ENCODE results near the gene RBM15. TPM values are rescaled to one million over a fixed set of nuclear protein-coding genes. Genes with fewer than 3 reads are reported as not detected.

The RBM15 gene
- total and polyA plus RNA-seq, 2 of the 4 experiments (the other 2 are of a cell fraction), result 6.3 to 31.7 TPM

GRCh38 chr1:110321045-110321444 lies 18.1 kb upstream of the RBM15 start:
- no peak overlapping the region for H4K5ac ChIP-seq (ENCODE audit: low read depth, low read length)
- BruUV-seq (replicated peaks), result no TSS peak
- no peak overlapping the region for H3K4me2 ChIP-seq (ENCODE audit: low read depth, low read length)
- H3K9ac ChIP-seq (ENCODE audit: low read depth, low read length), result no peak overlapping the region
- H2BK15ac ChIP-seq (ENCODE audit: low read depth, low read length), result no peak overlapping the region
- intact Hi-C loops (cut with micrococcal nuclease), result no loop called here
- no peak overlapping the region for H3K4me3 ChIP-seq (ENCODE audit: insufficient read depth, low read depth, low read length)
- no peak overlapping the region for H3K56ac ChIP-seq (ENCODE audit: extremely low read depth, insufficient read depth, low read length)
- no peak for TF ChIP-seq FOS (IDR thresholded peaks at IDR 0.05; ENCODE audit: low read depth, low read length)
- no peak for TF ChIP-seq BHLHE40 (IDR thresholded peaks at IDR 0.05; ENCODE audit: low read depth, low read length)
- no peak for TF ChIP-seq RAD21 (IDR thresholded peaks at IDR 0.05; ENCODE audit: low read length)
- TF ChIP-seq, protein P1, sequence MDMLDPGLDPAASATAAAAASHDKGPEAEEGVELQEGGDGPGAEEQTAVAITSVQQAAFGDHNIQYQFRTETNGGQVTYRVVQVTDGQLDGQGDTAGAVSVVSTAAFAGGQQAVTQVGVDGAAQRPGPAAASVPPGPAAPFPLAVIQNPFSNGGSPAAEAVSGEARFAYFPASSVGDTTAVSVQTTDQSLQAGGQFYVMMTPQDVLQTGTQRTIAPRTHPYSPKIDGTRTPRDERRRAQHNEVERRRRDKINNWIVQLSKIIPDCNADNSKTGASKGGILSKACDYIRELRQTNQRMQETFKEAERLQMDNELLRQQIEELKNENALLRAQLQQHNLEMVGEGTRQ (IDR thresholded peaks at IDR 0.05; ENCODE audit: low read depth, low read length), result no peak
- no peak for TF ChIP-seq RCOR1 (IDR thresholded peaks at IDR 0.05; ENCODE audit: insufficient replicate concordance, low read length)
- TF ChIP-seq SMC3 (IDR thresholded peaks at IDR 0.05; ENCODE audit: low read depth, low read length), result no peak
- no peak for TF ChIP-seq CEBPB (IDR thresholded peaks at IDR 0.05; ENCODE audit: low read depth, low read length)
- no peak for TF ChIP-seq CTCF (conservative IDR thresholded peaks at IDR 0.05; ENCODE audit: low read depth, low read length)
- WGBS, 2 experiments (ENCODE audit: extremely low coverage in 2 of 2, insufficient read length in 1 of 2), result no CpG with 5 or more reads among the region's 2 CpGs
- no peak overlapping the region for H2BK20ac ChIP-seq (ENCODE audit: low read depth, low read length)
- no peak overlapping the region for H2BK120ac ChIP-seq (ENCODE audit: low read depth, low read length)
- H3K9me1 ChIP-seq (ENCODE audit: insufficient read depth, low read length), result no peaks in the 10 kb centered on the region
- no peak overlapping the region for H4K91ac ChIP-seq (ENCODE audit: insufficient read depth, low read depth, low read length)
- H3K9me3 ChIP-seq (ENCODE audit: control insufficient read depth, insufficient read depth, low read length), result peaks cover 4% of the 10 kb centered on the region; the same call in 1 of the 2 replicates
- ChIA-PET POLR2A (ENCODE audit: unreplicated experiment) (no interaction called here), CTCF (no interaction called here)
- ATAC-seq (ENCODE audit: low read depth) (no peak), DNase-seq (no peak)
- no peak overlapping the region for H2AFZ ChIP-seq (replicated peaks; ENCODE audit: low read length, poor library complexity)
- dilution Hi-C loops (cut with HindIII; ENCODE audit: low sequenced_read_pairs, unreplicated experiment), result no loop called here
- no peaks in the 10 kb centered on the region for H3K36me3 ChIP-seq (ENCODE audit: control insufficient read depth, insufficient read depth, low read length)
- no peaks in the 10 kb centered on the region for H4K20me1 ChIP-seq (ENCODE audit: insufficient read depth, low read length)
- H2AK9ac ChIP-seq (replicated peaks; ENCODE audit: low read depth, low read length, poor library complexity), result no peak overlapping the region
- H3K27ac ChIP-seq (ENCODE audit: insufficient read depth, low read length), result no peak overlapping the region
- H3K4me1 ChIP-seq (ENCODE audit: control insufficient read depth, insufficient read depth, low read length), result no peaks in the 10 kb centered on the region
- no peak overlapping the region for H2AK5ac ChIP-seq (ENCODE audit: low read depth, low read length)
- H2BK5ac ChIP-seq (ENCODE audit: low read depth, low read length, poor library complexity, severe bottlenecking), result no peak overlapping the region
- no peaks in the 10 kb centered on the region for H3K79me1 ChIP-seq (ENCODE audit: low read depth in 1 of 2, low read length in 2 of 2)
- H3K4ac ChIP-seq (ENCODE audit: low read depth, low read length), result no peak overlapping the region
- in situ Hi-C loops (cut with MboI; ENCODE audit: low sequenced_read_pairs), result no loop called here
- peaks cover 11% of the 10 kb centered on the region for H3K27me3 ChIP-seq (ENCODE audit: control insufficient read depth, insufficient read depth, low read length)
- no peak overlapping the region for H3K23ac ChIP-seq (ENCODE audit: low read depth, low read length)
- no peak overlapping the region for H3K14ac ChIP-seq (replicated peaks; ENCODE audit: low read depth, low read length)
- H4K8ac ChIP-seq (ENCODE audit: low read depth in 2 of 2, low read length in 2 of 2), result no peak overlapping the region
- no peak overlapping the region for H3K18ac ChIP-seq (ENCODE audit: low read depth, low read length)

Measured in IMR-90 (cell line).